Measurements from ENCODE around the gene UBASH3B.

UBASH3B gene

DNA sequence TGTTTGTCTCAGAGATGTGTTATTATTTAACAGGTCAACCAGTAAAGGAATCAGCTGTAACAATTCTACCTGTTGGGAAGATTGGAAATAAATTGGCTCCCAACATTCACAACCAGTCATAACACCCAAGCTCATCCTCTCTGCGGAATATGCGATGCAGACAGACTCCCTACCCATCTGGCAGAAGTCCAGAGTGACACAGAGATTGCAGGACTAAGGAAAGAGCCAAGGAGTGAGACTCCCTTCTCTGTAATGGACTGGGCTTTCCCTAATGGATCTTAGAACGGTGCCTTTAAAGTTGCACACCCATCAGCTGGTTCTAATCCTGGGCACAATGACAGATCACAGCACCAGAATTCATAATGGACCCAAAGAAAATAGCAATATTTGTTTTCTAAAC, 27.8 kb upstream of the UBASH3B start:
- Histone ChIP-seq H3K9me3 (ENCODE audit: control insufficient read depth in 1 of 2, low read length in 2 of 2) (no peaks in the 10 kb centered on the region), H3K4me1 (ENCODE audit: control insufficient read depth in 1 of 2, insufficient read depth in 2 of 2, low read length in 2 of 2) (no peaks in the 10 kb centered on the region), H3K27ac (ENCODE audit: low read depth, low read length) (no peak overlapping the region), H3K4me3 (ENCODE audit: low read depth in 1 of 2, low read length in 2 of 2) (no peak overlapping the region), H3K27me3 (ENCODE audit: control insufficient read depth in 1 of 2, insufficient read depth in 2 of 2, low read length in 2 of 2) (peaks cover 0 to 3% of the 10 kb centered on the region in 2 donors), H3K9ac (ENCODE audit: low read depth in 1 of 2, low read length in 2 of 2) (no peak overlapping the region), H3K36me3 (ENCODE audit: control insufficient read depth in 1 of 2, insufficient read depth in 2 of 2, low read length in 2 of 2) (no peaks in the 10 kb centered on the region)

DNA sequence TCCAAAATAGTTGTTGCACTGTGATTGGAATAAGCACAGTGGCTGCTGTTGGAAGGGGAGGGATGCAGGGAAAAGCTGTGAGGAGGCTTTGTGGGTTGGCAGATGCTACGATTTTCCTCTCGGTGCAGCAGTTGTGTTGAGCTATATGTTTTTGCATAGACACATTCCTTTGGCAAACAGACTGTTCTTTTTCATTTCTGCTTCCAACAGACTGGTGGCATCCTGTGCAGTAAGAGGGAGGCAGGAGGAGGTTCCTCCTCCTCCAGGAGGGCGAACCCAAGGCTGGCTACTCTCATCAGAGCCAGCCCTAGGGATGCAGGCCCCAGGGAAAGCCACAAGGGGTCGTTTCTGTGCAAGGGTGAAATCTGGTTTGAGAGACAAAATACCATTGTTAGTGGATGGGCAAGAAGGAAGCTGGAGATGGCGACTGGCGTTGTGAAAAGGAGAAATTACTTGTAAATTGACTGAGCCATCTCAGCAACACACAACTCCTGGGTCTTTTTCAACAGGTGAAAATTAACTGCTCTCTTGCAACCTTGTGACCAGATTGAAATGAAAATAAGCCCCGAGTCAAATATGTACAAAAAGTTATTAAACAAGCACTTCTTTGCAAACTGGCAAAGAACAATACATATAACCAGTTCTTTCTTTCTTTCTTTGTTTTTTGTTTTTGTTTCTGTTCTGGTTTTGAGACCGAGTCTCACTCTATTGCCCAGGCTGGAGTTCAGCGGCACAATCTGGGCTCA, 26.5 kb upstream of the UBASH3B start:
- H3K9me3 ChIP-seq (ENCODE audit: control insufficient read depth in 1 of 2, low read length in 2 of 2) = no peaks in the 10 kb centered on the region
- no peak overlapping the region for H3K4me3 ChIP-seq (ENCODE audit: low read depth in 1 of 2, low read length in 2 of 2)
- H3K9ac ChIP-seq (ENCODE audit: low read depth in 1 of 2, low read length in 2 of 2) = no peak overlapping the region
- H3K4me1 ChIP-seq (ENCODE audit: control insufficient read depth in 1 of 2, insufficient read depth in 2 of 2, low read length in 2 of 2) = no peaks in the 10 kb centered on the region
- H3K27ac ChIP-seq (ENCODE audit: low read depth, low read length) = no peak overlapping the region
- H3K36me3 ChIP-seq (ENCODE audit: control insufficient read depth in 1 of 2, insufficient read depth in 2 of 2, low read length in 2 of 2) = no peaks in the 10 kb centered on the region
- peaks cover 0 to 3% of the 10 kb centered on the region in 2 donors for H3K27me3 ChIP-seq (ENCODE audit: control insufficient read depth in 1 of 2, insufficient read depth in 2 of 2, low read length in 2 of 2)

DNA sequence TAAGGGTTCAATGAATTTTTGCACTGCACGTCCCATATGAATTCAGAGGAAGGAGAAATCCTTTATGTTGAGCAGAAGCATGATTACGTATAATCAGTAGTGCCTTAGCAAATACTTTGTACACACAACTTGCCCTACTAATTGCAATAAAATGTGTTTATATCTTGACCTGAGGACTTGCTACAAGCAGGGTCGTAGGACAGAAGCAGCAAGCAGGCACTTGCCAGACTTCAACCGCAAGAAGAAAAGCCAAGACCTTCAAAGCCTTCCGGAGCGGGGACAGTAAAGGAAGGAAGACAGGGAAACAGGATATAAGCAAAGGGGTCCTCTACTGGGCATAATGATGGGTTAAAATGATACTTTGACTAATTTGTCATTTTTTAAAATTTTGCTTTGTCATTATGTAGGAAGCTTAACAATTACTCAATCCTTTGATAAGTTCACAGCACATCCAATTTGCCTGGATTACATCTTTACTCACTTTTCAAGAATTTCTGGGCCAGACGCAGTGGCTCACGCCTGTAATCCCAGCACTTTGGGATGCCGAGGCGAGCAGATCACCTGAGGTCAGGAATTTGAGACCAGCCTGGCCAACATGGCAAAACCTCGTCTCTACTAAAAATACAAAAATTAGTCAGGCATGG, 23.2 kb upstream of the UBASH3B start:
- Histone ChIP-seq H3K4me1 (ENCODE audit: control insufficient read depth in 1 of 2, insufficient read depth in 2 of 2, low read length in 2 of 2) (no peaks in the 10 kb centered on the region), H3K27ac (ENCODE audit: low read depth, low read length) (no peak overlapping the region)

DNA sequence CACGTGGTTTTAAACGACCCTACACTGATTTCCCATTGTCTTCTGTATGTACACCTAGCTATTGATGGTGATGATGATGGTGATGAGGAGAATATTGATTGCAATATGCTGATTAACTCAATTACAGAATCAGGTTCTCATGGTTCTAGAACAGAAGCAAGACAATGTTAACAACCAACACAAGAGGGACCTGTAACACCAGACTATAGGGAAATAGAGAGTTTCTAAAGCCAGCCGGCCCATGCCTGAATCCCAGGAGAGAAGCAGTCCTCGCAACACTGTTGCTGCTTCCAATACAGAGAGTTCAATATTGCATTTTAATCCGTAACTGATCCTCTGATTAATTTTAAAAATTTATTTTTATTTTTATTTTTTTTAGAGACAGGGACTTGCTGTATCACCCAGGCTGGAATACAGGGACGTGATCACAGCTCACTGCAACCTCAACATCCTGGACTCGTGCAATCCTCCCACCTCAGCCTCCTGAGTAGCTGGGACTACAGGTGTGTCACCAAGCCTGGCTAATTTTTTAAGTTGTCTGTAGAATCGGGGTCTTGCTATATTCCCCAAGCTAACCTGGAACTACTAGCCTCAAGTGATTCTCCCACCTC, 22.2 kb upstream of the UBASH3B start:
- Histone ChIP-seq H3K9ac (ENCODE audit: low read depth in 1 of 2, low read length in 2 of 2) (no peak overlapping the region), H3K9me3 (ENCODE audit: control insufficient read depth in 1 of 2, low read length in 2 of 2) (no peaks in the 10 kb centered on the region), H3K4me1 (ENCODE audit: control insufficient read depth in 1 of 2, insufficient read depth in 2 of 2, low read length in 2 of 2) (no peaks in the 10 kb centered on the region), H3K4me3 (ENCODE audit: low read depth in 1 of 2, low read length in 2 of 2) (no peak overlapping the region), H3K27me3 (ENCODE audit: control insufficient read depth in 1 of 2, insufficient read depth in 2 of 2, low read length in 2 of 2) (peaks cover 0 to 3% of the 10 kb centered on the region in 2 donors), H3K36me3 (ENCODE audit: control insufficient read depth in 1 of 2, insufficient read depth in 2 of 2, low read length in 2 of 2) (no peaks in the 10 kb centered on the region), H3K27ac (ENCODE audit: low read depth, low read length) (no peak overlapping the region)

More for the DNA sequence above, 23.2 kb upstream of the UBASH3B start:
- Histone ChIP-seq H3K27me3 (ENCODE audit: control insufficient read depth in 1 of 2, insufficient read depth in 2 of 2, low read length in 2 of 2) (peaks cover 0 to 3% of the 10 kb centered on the region in 2 donors), H3K9ac (ENCODE audit: low read depth in 1 of 2, low read length in 2 of 2) (no peak overlapping the region), H3K4me3 (ENCODE audit: low read depth in 1 of 2, low read length in 2 of 2) (no peak overlapping the region), H3K9me3 (ENCODE audit: control insufficient read depth in 1 of 2, low read length in 2 of 2) (no peaks in the 10 kb centered on the region), H3K36me3 (ENCODE audit: control insufficient read depth in 1 of 2, insufficient read depth in 2 of 2, low read length in 2 of 2) (no peaks in the 10 kb centered on the region)

DNA sequence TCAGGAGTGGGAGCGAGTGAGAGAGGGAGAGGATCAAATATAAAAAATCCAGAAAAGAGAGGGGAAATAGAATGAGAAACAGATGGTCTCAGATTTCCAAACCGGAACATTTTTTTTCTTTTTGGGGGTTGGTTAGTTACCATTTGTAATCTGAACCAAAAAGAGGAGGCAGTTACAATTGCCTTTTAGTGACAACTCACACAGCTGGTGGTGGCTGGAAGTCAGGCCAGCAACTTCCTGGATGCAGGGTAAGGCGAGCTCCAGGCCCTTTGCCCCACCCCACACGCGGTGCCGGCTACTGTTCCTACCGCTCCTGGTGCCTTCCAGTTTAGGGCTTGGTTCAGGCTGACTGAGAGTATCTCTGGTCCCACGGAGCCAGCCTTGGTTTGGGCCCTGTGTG, 21.0 kb upstream of the UBASH3B start:
- no peaks in the 10 kb centered on the region for H3K4me1 ChIP-seq (ENCODE audit: control insufficient read depth in 1 of 2, insufficient read depth in 2 of 2, low read length in 2 of 2)
- peaks cover 0 to 3% of the 10 kb centered on the region in 2 donors for H3K27me3 ChIP-seq (ENCODE audit: control insufficient read depth in 1 of 2, insufficient read depth in 2 of 2, low read length in 2 of 2)
- H3K4me3 ChIP-seq (ENCODE audit: low read depth in 1 of 2, low read length in 2 of 2) = no peak overlapping the region
- H3K9me3 ChIP-seq (ENCODE audit: control insufficient read depth in 1 of 2, low read length in 2 of 2) = no peaks in the 10 kb centered on the region
- no peak overlapping the region for H3K9ac ChIP-seq (ENCODE audit: low read depth in 1 of 2, low read length in 2 of 2)
- no peak overlapping the region for H3K27ac ChIP-seq (ENCODE audit: low read depth, low read length)
- no peaks in the 10 kb centered on the region for H3K36me3 ChIP-seq (ENCODE audit: control insufficient read depth in 1 of 2, insufficient read depth in 2 of 2, low read length in 2 of 2)

DNA sequence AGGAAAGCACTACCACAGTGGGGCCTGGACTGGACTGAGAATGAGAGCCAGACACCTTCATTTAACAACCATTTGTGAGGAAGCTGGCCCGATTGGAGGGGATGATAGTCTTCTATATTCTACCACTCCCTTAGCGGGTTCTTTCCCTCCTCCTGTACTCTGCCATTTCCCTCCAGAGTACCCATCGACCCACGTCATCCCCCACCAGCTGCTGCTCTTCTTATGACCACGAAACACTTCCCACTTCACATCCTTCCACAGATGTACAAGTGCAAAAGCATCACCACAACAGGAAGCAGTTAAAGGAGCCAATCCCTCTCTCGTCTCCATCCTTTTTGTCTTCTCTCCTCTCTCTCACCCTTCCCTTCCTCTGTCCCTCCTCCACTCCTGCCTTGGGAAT, 18.0 kb upstream of the UBASH3B start:
- no peaks in the 10 kb centered on the region for H3K27me3 ChIP-seq (ENCODE audit: control insufficient read depth in 1 of 2, insufficient read depth in 2 of 2, low read length in 2 of 2)
- no peaks in the 10 kb centered on the region for H3K9me3 ChIP-seq (ENCODE audit: control insufficient read depth in 1 of 2, low read length in 2 of 2)
- H3K27ac ChIP-seq (ENCODE audit: low read depth, low read length) = no peak overlapping the region
- no peaks in the 10 kb centered on the region for H3K36me3 ChIP-seq (ENCODE audit: control insufficient read depth in 1 of 2, insufficient read depth in 2 of 2, low read length in 2 of 2)
- no peak overlapping the region for H3K4me3 ChIP-seq (ENCODE audit: low read depth in 1 of 2, low read length in 2 of 2)
- H3K4me1 ChIP-seq (ENCODE audit: control insufficient read depth in 1 of 2, insufficient read depth in 2 of 2, low read length in 2 of 2) = no peaks in the 10 kb centered on the region
- H3K9ac ChIP-seq (ENCODE audit: low read depth in 1 of 2, low read length in 2 of 2) = no peak overlapping the region

DNA sequence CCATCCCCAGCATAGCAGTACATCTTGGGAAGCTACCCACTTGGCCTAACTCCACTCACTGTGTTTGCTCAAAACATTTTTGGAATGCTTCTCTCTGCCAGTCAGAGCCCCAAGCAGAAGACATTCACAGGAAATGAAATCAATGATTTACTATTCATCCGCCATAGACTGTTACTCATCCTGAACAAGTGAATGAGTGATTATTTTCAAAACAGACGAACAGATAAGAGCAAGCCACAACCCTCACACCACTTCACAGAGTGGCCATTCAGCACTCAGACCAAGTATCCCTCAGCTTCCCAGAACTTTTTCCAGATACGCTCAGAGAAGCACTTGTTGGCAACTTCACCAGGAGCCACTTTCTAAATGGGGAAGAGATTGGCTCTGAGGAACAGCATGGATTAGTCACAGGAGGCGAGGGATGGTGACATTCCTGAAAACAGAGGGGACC, 13.0 kb upstream of the UBASH3B start:
- Histone ChIP-seq H3K36me3 (ENCODE audit: control insufficient read depth in 1 of 2, insufficient read depth in 2 of 2, low read length in 2 of 2) (no peaks in the 10 kb centered on the region), H3K27me3 (ENCODE audit: control insufficient read depth in 1 of 2, insufficient read depth in 2 of 2, low read length in 2 of 2) (no peaks in the 10 kb centered on the region), H3K9ac (ENCODE audit: low read depth in 1 of 2, low read length in 2 of 2) (no peak overlapping the region), H3K9me3 (ENCODE audit: control insufficient read depth in 1 of 2, low read length in 2 of 2) (no peaks in the 10 kb centered on the region), H3K4me3 (ENCODE audit: low read depth in 1 of 2, low read length in 2 of 2) (no peak overlapping the region), H3K27ac (ENCODE audit: low read depth, low read length) (no peak overlapping the region), H3K4me1 (ENCODE audit: control insufficient read depth in 1 of 2, insufficient read depth in 2 of 2, low read length in 2 of 2) (no peaks in the 10 kb centered on the region)

DNA sequence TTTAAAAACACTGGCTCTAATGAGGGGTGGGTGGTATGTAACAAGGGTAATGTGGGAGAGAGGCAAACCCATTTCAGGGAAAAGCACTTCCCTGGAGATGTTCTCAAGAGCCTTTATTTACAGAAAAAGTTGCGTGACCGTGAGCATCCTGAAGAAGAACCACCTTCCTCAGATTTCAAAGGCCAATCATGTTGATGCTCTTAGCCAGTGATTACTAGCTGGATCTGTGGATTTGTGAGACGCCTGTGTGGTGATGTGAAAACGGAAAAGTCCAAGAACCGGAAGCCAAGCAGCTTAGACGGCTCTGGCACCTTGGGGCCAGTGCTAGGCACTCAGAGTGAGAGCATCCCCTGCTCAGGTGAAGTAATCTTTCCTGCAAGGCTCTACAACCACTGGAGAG, 12.6 kb upstream of the UBASH3B start:
- Histone ChIP-seq H3K36me3 (ENCODE audit: control insufficient read depth in 1 of 2, insufficient read depth in 2 of 2, low read length in 2 of 2) (no peaks in the 10 kb centered on the region), H3K9me3 (ENCODE audit: control insufficient read depth in 1 of 2, low read length in 2 of 2) (no peaks in the 10 kb centered on the region), H3K27ac (ENCODE audit: low read depth, low read length) (no peak overlapping the region), H3K9ac (ENCODE audit: low read depth in 1 of 2, low read length in 2 of 2) (no peak overlapping the region), H3K4me3 (ENCODE audit: low read depth in 1 of 2, low read length in 2 of 2) (no peak overlapping the region), H3K27me3 (ENCODE audit: control insufficient read depth in 1 of 2, insufficient read depth in 2 of 2, low read length in 2 of 2) (no peaks in the 10 kb centered on the region), H3K4me1 (ENCODE audit: control insufficient read depth in 1 of 2, insufficient read depth in 2 of 2, low read length in 2 of 2) (no peaks in the 10 kb centered on the region)

DNA sequence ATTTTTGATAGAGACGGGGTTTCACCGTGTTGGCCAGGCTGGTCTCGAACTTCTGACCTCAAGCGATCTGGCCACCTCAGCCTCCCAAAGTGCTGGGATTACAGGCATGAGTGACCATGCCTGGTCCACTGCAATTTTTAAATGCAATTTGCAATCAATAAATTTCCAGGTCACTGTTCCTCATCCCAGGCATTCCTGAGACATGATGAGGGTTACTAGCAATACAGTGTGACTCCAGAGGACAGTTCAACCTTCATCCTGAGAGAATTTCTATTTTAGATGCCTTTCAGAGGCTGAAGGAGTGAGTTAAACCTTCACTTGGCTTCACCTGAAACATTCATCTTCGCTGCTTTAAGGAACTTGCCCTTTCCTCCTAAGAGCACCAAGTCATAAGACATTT, 9.7 kb upstream of the UBASH3B start:
- H3K27ac ChIP-seq (ENCODE audit: low read depth, low read length) = no peak overlapping the region
- no peaks in the 10 kb centered on the region for H3K4me1 ChIP-seq (ENCODE audit: control insufficient read depth in 1 of 2, insufficient read depth in 2 of 2, low read length in 2 of 2)
- H3K9ac ChIP-seq (ENCODE audit: low read depth in 1 of 2, low read length in 2 of 2) = no peak overlapping the region
- H3K36me3 ChIP-seq (ENCODE audit: control insufficient read depth in 1 of 2, insufficient read depth in 2 of 2, low read length in 2 of 2) = no peaks in the 10 kb centered on the region
- H3K4me3 ChIP-seq (ENCODE audit: low read depth in 1 of 2, low read length in 2 of 2) = no peak overlapping the region
- H3K9me3 ChIP-seq (ENCODE audit: control insufficient read depth in 1 of 2, low read length in 2 of 2) = no peaks in the 10 kb centered on the region
- no peaks in the 10 kb centered on the region for H3K27me3 ChIP-seq (ENCODE audit: control insufficient read depth in 1 of 2, insufficient read depth in 2 of 2, low read length in 2 of 2)

DNA sequence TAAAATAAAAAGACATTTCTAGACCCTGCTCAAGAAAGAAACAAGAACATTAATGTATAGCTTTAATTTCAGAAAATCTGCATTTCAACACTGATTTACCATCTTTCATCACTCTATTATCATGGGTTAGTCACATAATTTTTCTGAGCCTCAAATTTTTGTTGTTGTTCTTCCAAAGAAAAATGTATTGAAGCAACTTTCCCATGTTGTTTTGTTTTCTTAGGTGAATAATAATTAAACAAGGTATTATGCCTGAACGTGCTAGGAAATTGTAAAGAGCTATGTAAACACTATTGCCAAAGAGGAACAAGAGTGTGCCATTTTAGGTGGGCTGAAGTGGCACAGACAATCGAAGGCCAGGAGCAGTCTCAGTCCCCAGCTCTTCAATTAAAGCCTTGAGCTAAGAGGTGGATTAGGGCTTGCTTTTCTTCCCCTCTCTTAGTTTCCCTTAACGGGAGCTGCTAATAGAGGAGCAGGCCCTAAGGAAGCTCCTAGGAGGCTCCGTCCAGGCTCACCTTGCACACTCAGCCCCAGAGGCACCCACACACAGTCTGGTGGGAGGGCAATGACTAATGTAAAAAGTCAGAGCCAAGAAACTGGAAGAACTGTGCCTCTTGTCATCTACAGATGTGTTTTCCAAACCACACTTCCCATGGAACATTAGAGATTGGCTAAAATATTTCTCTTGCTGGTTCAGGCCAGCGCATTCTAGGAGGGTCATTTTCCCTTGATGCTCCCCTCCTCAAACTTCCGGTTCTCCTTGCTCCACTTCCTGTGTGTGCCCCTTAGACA, 8.8 kb upstream of the UBASH3B start:
- no peaks in the 10 kb centered on the region for H3K4me1 ChIP-seq (ENCODE audit: control insufficient read depth in 1 of 2, insufficient read depth in 2 of 2, low read length in 2 of 2)
- H3K27ac ChIP-seq (ENCODE audit: low read depth, low read length) = no peak overlapping the region
- no peaks in the 10 kb centered on the region for H3K27me3 ChIP-seq (ENCODE audit: control insufficient read depth in 1 of 2, insufficient read depth in 2 of 2, low read length in 2 of 2)
- no peak overlapping the region for H3K9ac ChIP-seq (ENCODE audit: low read depth in 1 of 2, low read length in 2 of 2)
- no peaks in the 10 kb centered on the region for H3K9me3 ChIP-seq (ENCODE audit: control insufficient read depth in 1 of 2, low read length in 2 of 2)
- H3K4me3 ChIP-seq (ENCODE audit: low read depth in 1 of 2, low read length in 2 of 2) = no peak overlapping the region
- H3K36me3 ChIP-seq (ENCODE audit: control insufficient read depth in 1 of 2, insufficient read depth in 2 of 2, low read length in 2 of 2) = no peaks in the 10 kb centered on the region
